Neural crest cell (in vitro differentiated cells): Measurements from ENCODE around the gene GAB3. TPM values are rescaled to one million over a fixed set of nuclear protein-coding genes. Genes with fewer than 3 reads are reported as not detected.

Experiments used
- DNase-seq: peaks from one replicate; pipeline ENCODE4 v3.0.0; 2021; ENCODE audit warnings: low read depth, mixed read lengths, low spot score
- H3K27ac Mint-ChIP-seq: one replicate; pipeline ENCODE4 v1.8.0; 2021; ENCODE audit warnings: mild to moderate bottlenecking, mixed read lengths; ENCODE audit not compliant: unreplicated experiment
- H3K27me3 Mint-ChIP-seq: 2 replicates; pipeline ENCODE4 v1.8.0; 2021; ENCODE audit warnings: low read depth, mild to moderate bottlenecking, mixed read lengths
- H3K36me3 Mint-ChIP-seq: 2 replicates; pipeline ENCODE4 v1.8.0; 2021; ENCODE audit warnings: low read depth, mild to moderate bottlenecking, mixed read lengths
- H3K4me1 Mint-ChIP-seq: 2 replicates; pipeline ENCODE4 v1.8.0; 2021; ENCODE audit warnings: mixed read lengths
- H3K4me3 Mint-ChIP-seq: one replicate; pipeline ENCODE4 v1.8.0; 2021; ENCODE audit warnings: mild to moderate bottlenecking, mixed read lengths
- H3K9me3 Mint-ChIP-seq: 2 replicates; pipeline ENCODE4 v1.8.0; 2021; ENCODE audit warnings: mixed read lengths
- CTCF ChIP-seq: fragments of 200-600 bp; sonication (generic); conservative IDR thresholded peaks from 2 replicates; pipeline ENCODE4 v1.5.0; 2021; ENCODE audit warnings: antibody characterized with exemption, mild to moderate bottlenecking
- total RNA-seq: library from RNA; stranded (reverse); gene quantifications from 2 replicates; pipeline ENCODE4 v1.2.1, GENCODE V29; 2021

GAB3 gene
- total RNA-seq, 1 donor from 2014 or later = 0.12 TPM

- no peak for DNase-seq
- Mint-ChIP-seq H3K27me3 (peaks cover 9% of the 10 kb centered on the region), H3K9me3 (peaks cover 5% of the 10 kb centered on the region), H3K4me1 (no peaks in the 10 kb centered on the region), H3K4me3 (no peak overlapping the region), H3K36me3 (peaks cover 26% of the 10 kb centered on the region), H3K27ac (no peak overlapping the region)
- no peak for TF ChIP-seq CTCF
These were observed 28.4 kb upstream of the GAB3 start for GRCh38 chrX:154779261-154779660.

- H3K4me3 Mint-ChIP-seq = no peak overlapping the region
- peaks cover 41% of the 10 kb centered on the region for H3K36me3 Mint-ChIP-seq
- no peak for DNase-seq
- no peak overlapping the region for H3K27ac Mint-ChIP-seq
- H3K9me3 Mint-ChIP-seq = peaks cover 3% of the 10 kb centered on the region
- no peak for TF ChIP-seq CTCF
- H3K4me1 Mint-ChIP-seq = no peaks in the 10 kb centered on the region
- H3K27me3 Mint-ChIP-seq = no peaks in the 10 kb centered on the region
These were observed 25.9 kb upstream of the GAB3 start for GRCh38 chrX:154776753-154777152.

GRCh38 chrX:154775419-154776349, 24.8 kb upstream of the GAB3 start:
- no peak overlapping the region for H3K27ac Mint-ChIP-seq
- DNase-seq = no peak
- no peaks in the 10 kb centered on the region for H3K4me1 Mint-ChIP-seq
- H3K9me3 Mint-ChIP-seq = peaks cover 7% of the 10 kb centered on the region
- H3K4me3 Mint-ChIP-seq = no peak overlapping the region
- no peaks in the 10 kb centered on the region for H3K27me3 Mint-ChIP-seq
- no peak for TF ChIP-seq CTCF
- peaks cover 44% of the 10 kb centered on the region for H3K36me3 Mint-ChIP-seq

GRCh38 chrX:154774622-154775021, 23.7 kb upstream of the GAB3 start:
- peaks cover 9% of the 10 kb centered on the region for H3K9me3 Mint-ChIP-seq
- DNase-seq = no peak
- no peak overlapping the region for H3K27ac Mint-ChIP-seq
- H3K36me3 Mint-ChIP-seq = peaks cover 47% of the 10 kb centered on the region
- no peak overlapping the region for H3K4me3 Mint-ChIP-seq
- H3K4me1 Mint-ChIP-seq = no peaks in the 10 kb centered on the region
- H3K27me3 Mint-ChIP-seq = no peaks in the 10 kb centered on the region
- TF ChIP-seq CTCF = no peak

GRCh38 chrX:154762537-154763296, 11.8 kb upstream of the GAB3 start, which contains the start of gene DKC1:
DKC1 (plus strand) TSS chrX:154762864; CDS start chrX:154762966, 102 bp downstream.
- peaks cover 14% of the 10 kb centered on the region for H3K4me1 Mint-ChIP-seq
- TF ChIP-seq CTCF = peak; percentile 27
- H3K4me3 Mint-ChIP-seq = peak within 1 kb of the TSS; percentile 92
- H3K36me3 Mint-ChIP-seq = peaks cover 9% of the 10 kb centered on the region
- DNase-seq = peak; percentile 79
- H3K27ac Mint-ChIP-seq = peak within 1 kb of the TSS; percentile 85
- H3K9me3 Mint-ChIP-seq = no peaks in the 10 kb centered on the region
- H3K27me3 Mint-ChIP-seq = no peaks in the 10 kb centered on the region
